ENCODE measurements around the gene PDP2. TPM values are rescaled to one million over a fixed set of nuclear protein-coding genes. Genes with fewer than 3 reads are reported as not detected.

Gene PDP2
- total RNA-seq = 2.8 TPM
- long read RNA-seq, full-length matches to known transcripts = 4 of 5 reads
- long read RNA-seq, partial matches to known transcripts = 0 of 5 reads
- long read RNA-seq, other reads (novel, unspliced or antisense) = 1 of 5 reads

- Histone ChIP-seq H3K9me3 (replicated peaks) (no peaks in the 10 kb centered on the region), H3K27me3 (ENCODE audit: low read depth) (no peaks in the 10 kb centered on the region), H3K4me1 (peaks cover 20% of the 10 kb centered on the region), H3K36me3 (peaks cover 14% of the 10 kb centered on the region), H3K4me3 (peak within 1 kb of the TSS; percentile 86), H3K27ac (replicated peaks) (peak within 1 kb of the TSS; percentile 55)
- intact Hi-C loops (cut with micrococcal nuclease) = no loop called here
- peak; percentile 94 for DNase-seq
- no peak for TF ChIP-seq CTCF (IDR thresholded peaks at IDR 0.05; ENCODE audit: borderline replicate concordance)
Observed at GRCh38 chr16:66880288-66881013, at the start of gene PDP2. PDP2 (plus strand) TSS chr16:66880515; CDS start chr16:66884285, 3,770 bp downstream.

- Histone ChIP-seq H3K4me1 (peaks cover 26% of the 10 kb centered on the region), H3K4me3 (no peak overlapping the region), H3K27ac (replicated peaks) (no peak overlapping the region), H3K36me3 (peaks cover 9% of the 10 kb centered on the region), H3K27me3 (ENCODE audit: low read depth) (peaks cover 3% of the 10 kb centered on the region), H3K9me3 (replicated peaks) (no peaks in the 10 kb centered on the region)
- intact Hi-C loops (cut with micrococcal nuclease) = no loop called here
- TF ChIP-seq CTCF (IDR thresholded peaks at IDR 0.05; ENCODE audit: borderline replicate concordance) = no peak
- DNase-seq = no peak
Observed at GRCh38 chr16:66832190-66832589, 48.1 kb upstream of the PDP2 start.

GRCh38 chr16:66832661-66833305 lies 47.5 kb upstream of the PDP2 start:
- intact Hi-C loops (cut with micrococcal nuclease) = no loop called here
- H3K27ac ChIP-seq (replicated peaks) = no peak overlapping the region
- no peak overlapping the region for H3K4me3 ChIP-seq
- DNase-seq = no peak
- H3K9me3 ChIP-seq (replicated peaks) = no peaks in the 10 kb centered on the region
- H3K27me3 ChIP-seq (ENCODE audit: low read depth) = peaks cover 5% of the 10 kb centered on the region
- peaks cover 26% of the 10 kb centered on the region for H3K4me1 ChIP-seq
- TF ChIP-seq CTCF (IDR thresholded peaks at IDR 0.05; ENCODE audit: borderline replicate concordance) = no peak
- H3K36me3 ChIP-seq = peaks cover 3% of the 10 kb centered on the region

GRCh38 chr16:66834746-66835145 lies 45.6 kb upstream of the PDP2 start:
- Histone ChIP-seq H3K27ac (replicated peaks) (no peak overlapping the region), H3K36me3 (no peaks in the 10 kb centered on the region), H3K4me3 (no peak overlapping the region), H3K9me3 (replicated peaks) (peaks cover 8% of the 10 kb centered on the region), H3K27me3 (ENCODE audit: low read depth) (peaks cover 5% of the 10 kb centered on the region), H3K4me1 (peaks cover 10% of the 10 kb centered on the region)
- no peak for DNase-seq
- TF ChIP-seq CTCF (IDR thresholded peaks at IDR 0.05; ENCODE audit: borderline replicate concordance) = no peak
- intact Hi-C loops (cut with micrococcal nuclease) = no loop called here

GRCh38 chr16:66840883-66841282 lies 39.4 kb upstream of the PDP2 start:
- no peak for DNase-seq
- Histone ChIP-seq H3K36me3 (no peaks in the 10 kb centered on the region), H3K4me3 (no peak overlapping the region), H3K9me3 (replicated peaks) (peaks cover 8% of the 10 kb centered on the region), H3K27ac (replicated peaks) (no peak overlapping the region), H3K4me1 (peaks cover 19% of the 10 kb centered on the region), H3K27me3 (ENCODE audit: low read depth) (peaks cover 34% of the 10 kb centered on the region)
- TF ChIP-seq CTCF (IDR thresholded peaks at IDR 0.05; ENCODE audit: borderline replicate concordance) = no peak
- intact Hi-C loops (cut with micrococcal nuclease) = no loop called here
